Hepatocyte (in vitro differentiated cells): Measurements from ENCODE around the gene OTUD5. TPM values are rescaled to one million over a fixed set of nuclear protein-coding genes. Genes with fewer than 3 reads are reported as not detected.

Experiments used
- DNase-seq: peaks from one replicate; pipeline ENCODE4 v3.0.0-alpha.2; 2016; ENCODE audit warnings: low spot score
- H2AFZ ChIP-seq: fragments of 200-600 bp; sonication (generic); 2 replicates; pipeline ENCODE4 v1.6.0; 2016; ENCODE audit warnings: antibody characterized with exemption, mild to moderate bottlenecking
- H3K27ac ChIP-seq: fragments of 200-600 bp; sonication (generic); 2 replicates; pipeline ENCODE4 v1.5.1; 2016; ENCODE audit warnings: mild to moderate bottlenecking
- H3K27me3 ChIP-seq: fragments of 200-600 bp; sonication (generic); 2 replicates; pipeline ENCODE4 v1.6.1; 2016
- H3K36me3 ChIP-seq: fragments of 200-600 bp; sonication (generic); replicated peaks from 2 replicates; pipeline ENCODE4 v1.5.1; 2016; ENCODE audit warnings: low read depth; ENCODE audit not compliant: insufficient read depth
- H3K4me1 ChIP-seq: fragments of 200-600 bp; sonication (generic); 2 replicates; pipeline ENCODE4 v1.5.1; 2016; ENCODE audit warnings: mild to moderate bottlenecking, moderate library complexity; ENCODE audit not compliant: insufficient read depth
- H3K4me2 ChIP-seq: fragments of 200-600 bp; sonication (generic); 2 replicates; pipeline ENCODE4 v1.6.0; 2016
- H3K4me3 ChIP-seq: fragments of 200-600 bp; sonication (generic); 2 replicates; pipeline ENCODE4 v1.5.1; 2016; ENCODE audit warnings: mild to moderate bottlenecking
- H3K79me2 ChIP-seq: fragments of 200-600 bp; sonication (generic); 2 replicates; pipeline ENCODE4 v1.6.0; 2017; ENCODE audit warnings: mild to moderate bottlenecking
- H3K9me2 ChIP-seq: fragments of 200-600 bp; sonication (generic); replicated peaks from 2 replicates; pipeline ENCODE4 v1.6.0; 2017; ENCODE audit warnings: mild to moderate bottlenecking; ENCODE audit not compliant: insufficient read depth
- H3K9me3 ChIP-seq: fragments of 200-600 bp; sonication (generic); 2 replicates; pipeline ENCODE4 v1.5.1; 2016; ENCODE audit warnings: low read depth, mild to moderate bottlenecking
- H4K20me1 ChIP-seq: fragments of 200-600 bp; sonication (generic); 2 replicates; pipeline ENCODE4 v1.6.0; 2016; ENCODE audit warnings: mild to moderate bottlenecking; ENCODE audit not compliant: insufficient read depth, poor library complexity, severe bottlenecking
- EZH2 ChIP-seq: fragments of 200-600 bp; sonication (generic); IDR thresholded peaks from 2 replicates; pipeline ENCODE4 v1.6.1; 2016; ENCODE audit warnings: antibody characterized with exemption, mild to moderate bottlenecking, borderline replicate concordance
- EZH2phosphoT487 ChIP-seq: fragments of 200-600 bp; sonication (generic); IDR thresholded peaks from one replicate; pipeline ENCODE4 v1.6.1; 2018; ENCODE audit warnings: antibody characterized with exemption, mild to moderate bottlenecking, low read depth, moderate library complexity; ENCODE audit not compliant: unreplicated experiment, severe bottlenecking
- WGBS: methylation state at CpG from one replicate; pipeline ENCODE4 v1.1.6; 2016; ENCODE audit warnings: low lambda C conversion rate; ENCODE audit errors: missing lambda C conversion rate; 5-methylcytosine and 5-hydroxymethylcytosine counted together
- polyA plus RNA-seq: library from polyadenylated mRNA; unstranded; fragments of >200 nt; fragmentation: Nextera tagmentation; extraction: Ambion mirVana; gene quantifications from 2 replicates; pipeline ENCODE4 v1.2.1, GENCODE V29; 2016
- total RNA-seq: library from RNA; depleted of rRNA; stranded (reverse); fragments of >200 nt; gene quantifications from 2 replicates; pipeline ENCODE4 v1.2.3, GENCODE V29; 2014
- TF ChIP-seq, protein P1 (sequence below): fragments of 200-600 bp; sonication (generic); IDR thresholded peaks from 2 replicates; pipeline ENCODE4 v1.5.1; 2016; ENCODE audit warnings: antibody characterized with exemption, mild to moderate bottlenecking; ENCODE audit not compliant: poor library complexity

The OTUD5 gene
- total and polyA plus RNA-seq, 2 experiments from 2014 or later = 32.5 to 51.2 TPM

GRCh38 chrX:48904626-48905025 lies 52.8 kb downstream of the OTUD5 start:
- H3K9me3 ChIP-seq = no peaks in the 10 kb centered on the region
- H3K79me2 ChIP-seq = peaks cover 19% of the 10 kb centered on the region
- no peaks in the 10 kb centered on the region for H3K36me3 ChIP-seq
- H3K4me1 ChIP-seq = no peaks in the 10 kb centered on the region
- WGBS = 88% methylated on average over 13 of the region's 14 CpGs
- no peak overlapping the region for H2AFZ ChIP-seq
- no peaks in the 10 kb centered on the region for H3K9me2 ChIP-seq
- H3K27me3 ChIP-seq = no peaks in the 10 kb centered on the region
- no peak overlapping the region for H3K4me3 ChIP-seq
- TF ChIP-seq, protein P1, sequence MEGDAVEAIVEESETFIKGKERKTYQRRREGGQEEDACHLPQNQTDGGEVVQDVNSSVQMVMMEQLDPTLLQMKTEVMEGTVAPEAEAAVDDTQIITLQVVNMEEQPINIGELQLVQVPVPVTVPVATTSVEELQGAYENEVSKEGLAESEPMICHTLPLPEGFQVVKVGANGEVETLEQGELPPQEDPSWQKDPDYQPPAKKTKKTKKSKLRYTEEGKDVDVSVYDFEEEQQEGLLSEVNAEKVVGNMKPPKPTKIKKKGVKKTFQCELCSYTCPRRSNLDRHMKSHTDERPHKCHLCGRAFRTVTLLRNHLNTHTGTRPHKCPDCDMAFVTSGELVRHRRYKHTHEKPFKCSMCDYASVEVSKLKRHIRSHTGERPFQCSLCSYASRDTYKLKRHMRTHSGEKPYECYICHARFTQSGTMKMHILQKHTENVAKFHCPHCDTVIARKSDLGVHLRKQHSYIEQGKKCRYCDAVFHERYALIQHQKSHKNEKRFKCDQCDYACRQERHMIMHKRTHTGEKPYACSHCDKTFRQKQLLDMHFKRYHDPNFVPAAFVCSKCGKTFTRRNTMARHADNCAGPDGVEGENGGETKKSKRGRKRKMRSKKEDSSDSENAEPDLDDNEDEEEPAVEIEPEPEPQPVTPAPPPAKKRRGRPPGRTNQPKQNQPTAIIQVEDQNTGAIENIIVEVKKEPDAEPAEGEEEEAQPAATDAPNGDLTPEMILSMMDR = no peak
- no peak for TF ChIP-seq EZH2
- TF ChIP-seq EZH2phosphoT487 = no peak
- H4K20me1 ChIP-seq = no peaks in the 10 kb centered on the region
- H3K27ac ChIP-seq = no peak overlapping the region
- no peak overlapping the region for H3K4me2 ChIP-seq
- DNase-seq = no peak

GRCh38 chrX:48904180-48904579 lies 53.2 kb downstream of the OTUD5 start:
- no peaks in the 10 kb centered on the region for H3K36me3 ChIP-seq
- no peak overlapping the region for H3K4me2 ChIP-seq
- H3K27ac ChIP-seq = no peak overlapping the region
- H3K9me2 ChIP-seq = no peaks in the 10 kb centered on the region
- H3K27me3 ChIP-seq = no peaks in the 10 kb centered on the region
- no peaks in the 10 kb centered on the region for H3K4me1 ChIP-seq
- no peaks in the 10 kb centered on the region for H3K9me3 ChIP-seq
- H2AFZ ChIP-seq = no peak overlapping the region
- no peak for DNase-seq
- TF ChIP-seq, protein P1 = no peak
- TF ChIP-seq EZH2phosphoT487 = no peak
- TF ChIP-seq EZH2 = no peak
- no peaks in the 10 kb centered on the region for H4K20me1 ChIP-seq
- H3K79me2 ChIP-seq = peaks cover 22% of the 10 kb centered on the region
- 83% methylated on average over 8 of the region's 8 CpGs for WGBS
- no peak overlapping the region for H3K4me3 ChIP-seq

GRCh38 chrX:48903290-48903689 lies 54.1 kb downstream of the OTUD5 start:
- TF ChIP-seq, protein P1 = no peak
- Histone ChIP-seq H2AFZ (no peak overlapping the region), H3K4me3 (no peak overlapping the region), H3K27me3 (no peaks in the 10 kb centered on the region), H3K4me1 (no peaks in the 10 kb centered on the region), H3K9me2 (no peaks in the 10 kb centered on the region), H3K36me3 (no peaks in the 10 kb centered on the region), H3K4me2 (no peak overlapping the region), H3K79me2 (peaks cover 18% of the 10 kb centered on the region), H4K20me1 (no peaks in the 10 kb centered on the region), H3K27ac (no peak overlapping the region), H3K9me3 (no peaks in the 10 kb centered on the region)
- no peak for DNase-seq
- 92% methylated on average over 6 of the region's 6 CpGs for WGBS

DNA sequence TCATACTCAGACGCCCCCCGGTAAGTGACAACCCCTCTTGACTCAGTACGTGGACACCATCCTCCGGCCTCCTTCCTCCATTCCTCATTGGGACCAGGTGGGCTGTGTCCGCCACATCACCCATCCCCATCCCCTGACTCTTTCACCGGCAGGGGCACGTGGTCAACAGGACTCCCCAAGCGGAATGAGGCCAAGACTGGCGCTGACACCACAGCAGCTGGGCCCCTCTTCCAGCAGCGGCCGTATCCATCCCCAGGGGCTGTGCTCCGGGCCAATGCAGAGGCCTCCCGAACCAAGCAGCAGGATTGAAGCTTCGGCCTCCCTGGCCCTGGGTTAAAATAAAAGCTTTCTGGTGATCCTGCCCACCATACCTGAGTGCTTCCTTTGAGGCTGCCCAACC lies 54.6 kb downstream of the OTUD5 start:
- Histone ChIP-seq H2AFZ (no peak overlapping the region), H3K36me3 (no peaks in the 10 kb centered on the region), H3K27me3 (no peaks in the 10 kb centered on the region), H4K20me1 (no peaks in the 10 kb centered on the region), H3K79me2 (peaks cover 17% of the 10 kb centered on the region), H3K9me3 (no peaks in the 10 kb centered on the region), H3K4me3 (no peak overlapping the region), H3K4me1 (no peaks in the 10 kb centered on the region), H3K4me2 (no peak overlapping the region), H3K27ac (no peak overlapping the region), H3K9me2 (no peaks in the 10 kb centered on the region)
- DNase-seq = no peak
- WGBS = 90% methylated on average over 14 of the region's 14 CpGs
- TF ChIP-seq, protein P1 = no peak
- TF ChIP-seq EZH2 (no peak), EZH2phosphoT487 (no peak)
